HG02763 (cell line): ENCODE measurements around the gene SFTPA2.
"Not testable (repeated sequence)": the region's sequence is repeated elsewhere in the genome, so short reads cannot be mapped to it uniquely, and the experiment has no call there.

Source experiments
- ATAC-seq: cut with Tn5 transposase; IDR thresholded peaks from one replicate; pipeline ENCODE4 v1.9.1; 2021; ENCODE audit warnings: mild to moderate bottlenecking, moderate library complexity; ENCODE audit not compliant: unreplicated experiment

The SFTPA2 gene

GRCh38 chr10:79561257-79561656 is 1.1 kb upstream of the SFTPA2 start:
- no peak for ATAC-seq

- no peak for ATAC-seq
Observed at GRCh38 chr10:79559726-79560125, 481 bp downstream of the SFTPA2 start.

- ATAC-seq, result not testable (repeated sequence)
Observed at GRCh38 chr10:79556961-79557360, 3.2 kb downstream of the SFTPA2 start.

GRCh38 chr10:79555354-79556309 is 4.6 kb downstream of the SFTPA2 start:
- ATAC-seq, result no peak

GRCh38 chr10:79552143-79552542 is 8.1 kb downstream of the SFTPA2 start:
- no peak for ATAC-seq

- no peak for ATAC-seq
Observed at GRCh38 chr10:79547973-79548372, 12.2 kb downstream of the SFTPA2 start.

- not testable (repeated sequence) for ATAC-seq
Observed at GRCh38 chr10:79547128-79547527, 13.1 kb downstream of the SFTPA2 start.

- ATAC-seq, result not testable (repeated sequence)
Observed at GRCh38 chr10:79544926-79545659, 15.1 kb downstream of the SFTPA2 start.

- not testable (repeated sequence) for ATAC-seq
Observed at GRCh38 chr10:79544408-79544807, 15.8 kb downstream of the SFTPA2 start.

- no peak for ATAC-seq
Observed at GRCh38 chr10:79542626-79543025, 17.6 kb downstream of the SFTPA2 start.

- peak; percentile 88 for ATAC-seq
Observed at GRCh38 chr10:79540930-79541329, 19.3 kb downstream of the SFTPA2 start.

- ATAC-seq, result not testable (repeated sequence)
Observed at GRCh38 chr10:79538311-79538710, 21.9 kb downstream of the SFTPA2 start.

GRCh38 chr10:79533903-79534175 is 26.4 kb downstream of the SFTPA2 start:
- not testable (repeated sequence) for ATAC-seq

GRCh38 chr10:79533142-79533902 is 26.9 kb downstream of the SFTPA2 start:
- ATAC-seq, result not testable (repeated sequence)

GRCh38 chr10:79528261-79528660 is 31.9 kb downstream of the SFTPA2 start:
- not testable (repeated sequence) for ATAC-seq

GRCh38 chr10:79525049-79525710 is 35.0 kb downstream of the SFTPA2 start:
- peak; percentile 86 for ATAC-seq

GRCh38 chr10:79523157-79523853 is 36.9 kb downstream of the SFTPA2 start:
- ATAC-seq, result not testable (repeated sequence)

GRCh38 chr10:79522464-79522863 is 37.7 kb downstream of the SFTPA2 start:
- not testable (repeated sequence) for ATAC-seq

GRCh38 chr10:79521751-79522150 is 38.5 kb downstream of the SFTPA2 start:
- ATAC-seq, result not testable (repeated sequence)

- not testable (repeated sequence) for ATAC-seq
Observed at GRCh38 chr10:79517567-79517966, 42.6 kb downstream of the SFTPA2 start.
